Measurements from ENCODE around the gene CYP17A1.
"Not testable (repeated sequence)": the region's sequence is repeated elsewhere in the genome, so short reads cannot be mapped to it uniquely, and the experiment has no call there.

The CYP17A1 gene

GRCh38 chr10:102837230-102837721 is at the start of gene CYP17A1:
Gene CYP17A1, minus strand, starts transcription at chr10:102837413. Its CDS starts 52 bp downstream, at chr10:102837361.
- no peak for DNase-seq (ENCODE audit: insufficient read length, low spot score)
- no peak for FAIRE-seq

GRCh38 chr10:102880256-102880655 is 43.0 kb upstream of the CYP17A1 start:
- FAIRE-seq (peak; percentile 11), DNase-seq (ENCODE audit: insufficient read length, low spot score) (no peak)

- DNase-seq (ENCODE audit: insufficient read length, low spot score): no peak
- no peak for FAIRE-seq
These were observed 41.4 kb upstream of the CYP17A1 start for GRCh38 chr10:102878629-102879028.

GRCh38 chr10:102876747-102877153 is 39.5 kb upstream of the CYP17A1 start:
- DNase-seq (ENCODE audit: insufficient read length, low spot score) (no peak), FAIRE-seq (no peak)

GRCh38 chr10:102872163-102872562 is 35.0 kb upstream of the CYP17A1 start:
- FAIRE-seq (no peak), DNase-seq (ENCODE audit: insufficient read length, low spot score) (no peak)

- no peak for DNase-seq (ENCODE audit: insufficient read length, low spot score)
- no peak for FAIRE-seq
These were observed 33.0 kb upstream of the CYP17A1 start for GRCh38 chr10:102870221-102870620.

- DNase-seq (ENCODE audit: insufficient read length, low spot score) (no peak), FAIRE-seq (no peak)
These were observed 32.3 kb upstream of the CYP17A1 start, which contains the start of gene AS3MT for GRCh38 chr10:102869258-102870198. Gene AS3MT, plus strand, starts transcription at chr10:102869470. Its CDS starts 123 bp downstream, at chr10:102869593.

- DNase-seq (ENCODE audit: insufficient read length, low spot score) (no peak), FAIRE-seq (no peak)
These were observed 31.7 kb upstream of the CYP17A1 start for GRCh38 chr10:102868911-102869257.

GRCh38 chr10:102865620-102866019 is 28.4 kb upstream of the CYP17A1 start:
- DNase-seq (ENCODE audit: insufficient read length, low spot score): no peak
- FAIRE-seq: no peak

GRCh38 chr10:102863660-102864059 is 26.4 kb upstream of the CYP17A1 start:
- DNase-seq (ENCODE audit: insufficient read length, low spot score): no peak
- FAIRE-seq: no peak

- FAIRE-seq (no peak), DNase-seq (ENCODE audit: insufficient read length, low spot score) (no peak)
These were observed 22.7 kb upstream of the CYP17A1 start for GRCh38 chr10:102859911-102860310.

GRCh38 chr10:102856758-102857424 is 19.7 kb upstream of the CYP17A1 start:
- FAIRE-seq (no peak), DNase-seq (ENCODE audit: insufficient read length, low spot score) (no peak)

- DNase-seq (ENCODE audit: insufficient read length, low spot score); FAIRE-seq: not testable (repeated sequence)
These were observed 18.7 kb upstream of the CYP17A1 start for GRCh38 chr10:102855731-102856436.

- DNase-seq (ENCODE audit: insufficient read length, low spot score); FAIRE-seq: not testable (repeated sequence)
These were observed 16.0 kb upstream of the CYP17A1 start for GRCh38 chr10:102853237-102853636.

- no peak for DNase-seq (ENCODE audit: insufficient read length, low spot score)
- no peak for FAIRE-seq
These were observed 12.9 kb upstream of the CYP17A1 start for GRCh38 chr10:102850025-102850518.

- FAIRE-seq: no peak
These were observed 8.2 kb upstream of the CYP17A1 start for GRCh38 chr10:102845352-102845902.

GRCh38 chr10:102844190-102844776 is 7.1 kb upstream of the CYP17A1 start:
- FAIRE-seq: not testable (repeated sequence)

More at GRCh38 chr10:102845352-102845902, 8.2 kb upstream of the CYP17A1 start:
- no peak for DNase-seq (ENCODE audit: insufficient read length, low spot score)

GRCh38 chr10:102843139-102843538 is 5.9 kb upstream of the CYP17A1 start:
- DNase-seq (ENCODE audit: insufficient read length, low spot score); FAIRE-seq: not testable (repeated sequence)

More at GRCh38 chr10:102844190-102844776, 7.1 kb upstream of the CYP17A1 start:
- not testable (repeated sequence) for DNase-seq (ENCODE audit: insufficient read length, low spot score)

GRCh38 chr10:102841827-102842345 is 4.7 kb upstream of the CYP17A1 start:
- no peak for FAIRE-seq
- DNase-seq (ENCODE audit: insufficient read length, low spot score): no peak

All from GM19239 (cell line).